H1 (cell line): ENCODE measurements around the gene GCSAML. TPM values are rescaled to one million over a fixed set of nuclear protein-coding genes. Genes with fewer than 3 reads are reported as not detected.

Experiments used
- CTCF ChIA-PET: fragments of 300-600 bp; sonication (Branson Sonifier 250); formaldehyde crosslinking; loops from one replicate; lab custom pipeline; 2021; ENCODE audit not compliant: partially characterized antibody; lab: Charles Lee
- POLR2A ChIA-PET: fragments of 300-600 bp; sonication (Branson Sonifier 250); formaldehyde crosslinking; loops from one replicate; lab custom pipeline; 2021; ENCODE audit warnings: inconsistent platforms; ENCODE audit not compliant: partially characterized antibody; lab: Charles Lee
- DNase-seq, 2 experiments: peaks; one replicate each; pipeline versions ENCODE4 v3.0.0 to v3.0.0-alpha.2; 2010 to 2022; ENCODE audit warnings: low spot score in 2 of 2, low read depth in 1 of 2, mixed read lengths in 1 of 2
- FAIRE-seq: peaks from 2 replicates; lab custom pipeline; 2011; peaks lifted over from hg19 to GRCh38; lab: Jason Lieb, UNC
- H2AFZ ChIP-seq: 2 replicates; pipeline ENCODE4 v1.8.1; 2012; ENCODE audit warnings: low read length, inconsistent platforms
- H2AK5ac ChIP-seq: 2 replicates; pipeline ENCODE4 v1.6.1; 2013; ENCODE audit warnings: low read depth, low read length
- H2BK120ac ChIP-seq: replicated peaks from 2 replicates; pipeline ENCODE3; 2013; ENCODE audit warnings: low read depth, low read length, inconsistent platforms
- H2BK12ac ChIP-seq: 2 replicates; pipeline ENCODE4 v1.6.1; 2013; ENCODE audit warnings: low read depth, low read length
- H2BK15ac ChIP-seq: 2 replicates; pipeline ENCODE4 v1.6.1; 2013; ENCODE audit warnings: low read length
- H2BK20ac ChIP-seq: 2 replicates; pipeline ENCODE4 v1.6.1; 2013; ENCODE audit warnings: low read length
- H2BK5ac ChIP-seq: 2 replicates; pipeline ENCODE4 v1.6.1; 2013; ENCODE audit warnings: low read depth, low read length
- H3K14ac ChIP-seq: 2 replicates; pipeline ENCODE4 v1.6.1; 2013; ENCODE audit warnings: inconsistent platforms; ENCODE audit not compliant: insufficient read length
- H3K18ac ChIP-seq: 2 replicates; pipeline ENCODE4 v1.6.1; 2013; ENCODE audit warnings: low read length; ENCODE audit errors: extremely low read depth
- H3K23ac ChIP-seq: 2 replicates; pipeline ENCODE4 v1.6.1; 2013; ENCODE audit warnings: inconsistent platforms; ENCODE audit not compliant: insufficient read length
- H3K23me2 ChIP-seq: 2 replicates; pipeline ENCODE4 v1.6.1; 2013; ENCODE audit warnings: low read depth, low read length
- H3K27ac ChIP-seq: 2 replicates; pipeline ENCODE4 v1.6.1; 2011; ENCODE audit warnings: low read depth, low read length, inconsistent platforms
- H3K27me3 ChIP-seq, 4 experiments: replicated peaks in 1 of 4; 1 replicate in 1 of 4; 2 replicates in 3 of 4; pipeline versions ENCODE4 v1.6.1 to v1.8.1; 2011 to 2013; ENCODE audit warnings: low read length in 3 of 4, mild to moderate bottlenecking in 3 of 4, inconsistent platforms in 2 of 4, mixed read lengths in 2 of 4, moderate library complexity in 1 of 4; ENCODE audit not compliant: control insufficient read depth in 3 of 4, insufficient read depth in 3 of 4; ENCODE audit errors: extremely low read depth in 1 of 4
- H3K36me3 ChIP-seq, 4 experiments: 2 replicates each; pipeline versions ENCODE4 v1.6.1 to v1.8.1; 2011 to 2013; ENCODE audit warnings: mild to moderate bottlenecking in 4 of 4, low read length in 3 of 4, moderate library complexity in 2 of 4, control low read depth in 1 of 4, inconsistent platforms in 1 of 4; ENCODE audit not compliant: insufficient read depth in 4 of 4, control insufficient read depth in 2 of 4
- H3K4ac ChIP-seq: replicated peaks from 2 replicates; pipeline ENCODE3; 2013; ENCODE audit warnings: low read length, low read depth, mixed read lengths, inconsistent platforms; ENCODE audit not compliant: insufficient read length
- H3K4me1 ChIP-seq, 4 experiments: replicated peaks in 1 of 4; 1 replicate in 1 of 4; 2 replicates in 3 of 4; pipeline versions ENCODE4 v1.6.1 to v1.8.1; 2011 to 2013; ENCODE audit warnings: low read length in 3 of 4, inconsistent platforms in 2 of 4, mixed read lengths in 1 of 4; ENCODE audit not compliant: insufficient read depth in 4 of 4, control insufficient read depth in 3 of 4
- H3K4me2 ChIP-seq, 2 experiments: 2 replicates each; pipeline versions ENCODE4 v1.6.1 to v1.8.1; 2011 to 2013; ENCODE audit warnings: low read depth in 2 of 2, low read length in 2 of 2, control low read depth in 1 of 2, inconsistent platforms in 1 of 2, mild to moderate bottlenecking in 1 of 2; ENCODE audit not compliant: insufficient read depth in 1 of 2
- H3K4me3 ChIP-seq, 4 experiments: fragments of 200-600, 300-600 bp in 1 of 4; sonication (generic), shearing (Covaris generic), sonication (Bioruptor Twin) in 1 of 4; 2 replicates each; pipeline versions ENCODE4 v1.5.1 to v1.8.1; 2011 to 2016; ENCODE audit warnings: low read length in 4 of 4, low read depth in 3 of 4, control low read depth in 2 of 4, inconsistent platforms in 2 of 4, mild to moderate bottlenecking in 2 of 4, mixed read lengths in 1 of 4, moderate library complexity in 1 of 4; ENCODE audit not compliant: insufficient read depth in 2 of 4; ENCODE audit errors: extremely low read depth in 1 of 4
- H3K56ac ChIP-seq: replicated peaks from 2 replicates; pipeline ENCODE3; 2013; ENCODE audit warnings: low read depth, mild to moderate bottlenecking, mixed read lengths, low read length, inconsistent platforms; ENCODE audit not compliant: insufficient read length
- H3K79me1 ChIP-seq: 2 replicates; pipeline ENCODE4 v1.6.1; 2013; ENCODE audit warnings: low read depth, low read length, control low read depth
- H3K79me2 ChIP-seq, 2 experiments: 2 replicates each; pipeline versions ENCODE4 v1.6.1 to v1.8.1; 2012 to 2013; ENCODE audit warnings: low read length in 2 of 2, mild to moderate bottlenecking in 2 of 2, inconsistent platforms in 1 of 2; ENCODE audit not compliant: insufficient read depth in 2 of 2, control insufficient read depth in 1 of 2
- H3K9ac ChIP-seq, 4 experiments: replicated peaks in 1 of 4; 1 replicate in 1 of 4; 2 replicates in 3 of 4; pipeline versions ENCODE4 v1.6.1 to v1.8.1; 2011 to 2013; ENCODE audit warnings: low read depth in 3 of 4, low read length in 3 of 4, control low read depth in 2 of 4, mild to moderate bottlenecking in 2 of 4, moderate library complexity in 2 of 4, inconsistent platforms in 1 of 4; ENCODE audit errors: extremely low read depth in 1 of 4
- H3K9me3 ChIP-seq, 2 experiments: 2 replicates each; pipeline versions ENCODE4 v1.6.1 to v1.8.1; 2012 to 2013; ENCODE audit warnings: mild to moderate bottlenecking in 2 of 2, moderate library complexity in 2 of 2, control low read depth in 1 of 2, inconsistent platforms in 1 of 2, low read depth in 1 of 2, low read length in 1 of 2, mixed read lengths in 1 of 2; ENCODE audit not compliant: insufficient read depth in 2 of 2
- H4K20me1 ChIP-seq, 2 experiments: replicated peaks in 1 of 2; 2 replicates each; pipeline versions ENCODE3 to v1.8.1; 2011 to 2013; ENCODE audit warnings: inconsistent platforms in 2 of 2, low read length in 2 of 2, mild to moderate bottlenecking in 1 of 2; ENCODE audit not compliant: insufficient read depth in 2 of 2, control insufficient read depth in 1 of 2
- H4K5ac ChIP-seq: 2 replicates; pipeline ENCODE4 v1.6.1; 2013; ENCODE audit warnings: low read length, low read depth, mixed read lengths, inconsistent platforms; ENCODE audit not compliant: insufficient read length
- H4K8ac ChIP-seq: 2 replicates; pipeline ENCODE4 v1.8.0; 2013; ENCODE audit warnings: mild to moderate bottlenecking, moderate library complexity, low read length, inconsistent platforms; ENCODE audit not compliant: insufficient read depth; ENCODE audit errors: extremely low read depth
- H4K91ac ChIP-seq: replicated peaks from 2 replicates; pipeline ENCODE3; 2013; ENCODE audit warnings: low read length, mixed read lengths, inconsistent platforms; ENCODE audit not compliant: insufficient read length
- CTBP2 ChIP-seq: IDR thresholded peaks from 2 replicates; pipeline ENCODE4 v1.7.0; 2011; ENCODE audit warnings: borderline replicate concordance, mild to moderate bottlenecking, moderate library complexity, mixed read lengths, low read length; ENCODE audit not compliant: insufficient read depth, insufficient read length
- EP300 ChIP-seq, 2 experiments: IDR thresholded peaks; 1 replicate in 1 of 2; 2 replicates in 1 of 2; pipeline ENCODE4 v1.6.1; 2011 to 2012; ENCODE audit warnings: low read depth in 2 of 2, low read length in 2 of 2, mild to moderate bottlenecking in 2 of 2, borderline replicate concordance in 1 of 2, inconsistent platforms in 1 of 2, moderate library complexity in 1 of 2
- GABPA ChIP-seq: IDR thresholded peaks from 2 replicates; pipeline ENCODE4 v1.6.1; 2011; ENCODE audit warnings: mild to moderate bottlenecking, low read length, moderate library complexity, borderline replicate concordance; ENCODE audit not compliant: insufficient read depth
- JUN ChIP-seq: IDR thresholded peaks from 2 replicates; pipeline ENCODE4 v1.6.1; 2011; ENCODE audit warnings: low read depth, mild to moderate bottlenecking, improper control_type of control experiment, low read length
- NRF1 ChIP-seq: IDR thresholded peaks from 2 replicates; pipeline ENCODE4 v1.6.1; 2011; ENCODE audit warnings: mild to moderate bottlenecking, low read depth, low read length, improper control_type of control experiment
- PHF8 ChIP-seq: fragments of 200-600 bp; sonication (generic); conservative IDR thresholded peaks from 2 replicates; pipeline ENCODE4 v1.7.1; 2012; ENCODE audit warnings: low read depth, mild to moderate bottlenecking, inconsistent platforms, low read length, moderate library complexity
- RAD21 ChIP-seq, 2 experiments: IDR thresholded peaks in 1 of 2; conservative IDR thresholded peaks in 1 of 2; 2 replicates each; pipeline ENCODE4 v1.6.1; 2011; ENCODE audit warnings: low read depth in 2 of 2, low read length in 2 of 2, improper control_type of control experiment in 1 of 2, inconsistent platforms in 1 of 2, mild to moderate bottlenecking in 1 of 2, moderate library complexity in 1 of 2
- RBBP5 ChIP-seq: IDR thresholded peaks from 2 replicates; pipeline ENCODE4 v1.7.1; 2012; ENCODE audit warnings: low read depth, mild to moderate bottlenecking, inconsistent platforms, low read length, moderate library complexity, borderline replicate concordance
- SIN3A ChIP-seq, 2 experiments: IDR thresholded peaks in 1 of 2; conservative IDR thresholded peaks in 1 of 2; 2 replicates each; pipeline ENCODE4 v1.6.1; 2011 to 2012; ENCODE audit warnings: low read length in 2 of 2, improper control_type of control experiment in 1 of 2, low read depth in 1 of 2, mild to moderate bottlenecking in 1 of 2
- SRF ChIP-seq: IDR thresholded peaks from 2 replicates; pipeline ENCODE4 v1.6.1; 2011; ENCODE audit warnings: mild to moderate bottlenecking, low read depth, low read length, moderate library complexity
- TAF1 ChIP-seq: IDR thresholded peaks from 2 replicates; pipeline ENCODE4 v1.6.1; 2011; ENCODE audit warnings: mild to moderate bottlenecking, low read depth, low read length
- WGBS, 2 experiments: shearing (Covaris generic) in 1 of 2; methylation state at CpG; one replicate each; pipeline versions ENCODE4 v1.1.6 to v1.1.7; 2013 to 2015; ENCODE audit warnings: low lambda C conversion rate in 2 of 2, mixed read lengths in 2 of 2, inconsistent platforms in 1 of 2, low coverage in 1 of 2, missing lambda C conversion rate in 1 of 2; ENCODE audit not compliant: insufficient replicate concordance in 2 of 2, insufficient coverage in 1 of 2, insufficient read length in 1 of 2; ENCODE audit errors: extremely low coverage in 1 of 2, missing lambda C conversion rate in 1 of 2; 5-methylcytosine and 5-hydroxymethylcytosine counted together
- polyA plus RNA-seq, 7 experiments: library from polyadenylated mRNA; depleted of rRNA in 3 of 7; stranded (reverse) in 5 of 7; unstranded in 2 of 7; fragments of >200 nt in 5 of 7; fragments of 200-250 nt in 2 of 7; gene quantifications; 1 replicate in 5 of 7; 2 replicates in 1 of 7; 4 replicates in 1 of 7; pipeline versions ENCODE4 v1.2.1 to v1.2.3, GENCODE V29; 2011 to 2013; ENCODE audit warnings: missing spikeins in 2 of 7, mixed read lengths in 2 of 7
- total RNA-seq: library from RNA; stranded (reverse); fragmentation: NEBNext Ultra II Directional; extraction: Animal tissue kit (Norgen Biotek cat#: 25700); gene quantifications from 2 replicates; pipeline ENCODE4 v1.2.1, GENCODE V29; 2021
- TF ChIP-seq, protein P1 (sequence below): IDR thresholded peaks from 2 replicates; pipeline ENCODE4 v1.6.1; 2012; ENCODE audit warnings: inconsistent platforms

The GCSAML gene
- total and polyA plus RNA-seq, 2 of the 8 experiments (the other 6 are each of a cell fraction or from before 2014, with no cell fraction given): not detected

DNA sequence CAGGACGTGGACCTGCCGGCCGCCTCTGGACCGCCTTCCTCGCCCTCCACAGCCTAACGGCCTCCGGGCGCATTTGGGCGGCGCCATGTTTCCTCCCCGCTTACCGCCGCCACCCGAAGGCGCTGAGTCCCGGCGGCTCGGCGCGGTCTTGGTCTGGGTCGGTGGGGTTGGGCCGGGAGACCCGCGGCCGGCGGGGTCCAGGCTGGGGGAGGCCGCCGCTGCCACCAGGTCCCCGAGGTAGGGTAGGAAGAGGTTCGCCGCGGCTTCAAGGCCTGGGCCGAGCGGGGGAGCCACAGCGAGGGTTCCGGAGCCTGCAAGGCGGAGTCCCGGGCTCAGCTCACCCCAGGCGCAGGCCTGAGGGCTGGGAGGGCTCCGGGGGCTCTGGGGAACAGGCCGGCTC is 18.1 kb upstream of the GCSAML start:
- CTCF ChIA-PET: interaction anchor here (0.8 kb wide), 1 partner anchor 227 kb away, joined by 3 read pairs; no protein-coding TSS in a partner anchor
- Histone ChIP-seq H3K79me1 (no peaks in the 10 kb centered on the region), H3K27ac (no peak overlapping the region)
- TF ChIP-seq SRF: no peak
- TF ChIP-seq, protein P1, sequence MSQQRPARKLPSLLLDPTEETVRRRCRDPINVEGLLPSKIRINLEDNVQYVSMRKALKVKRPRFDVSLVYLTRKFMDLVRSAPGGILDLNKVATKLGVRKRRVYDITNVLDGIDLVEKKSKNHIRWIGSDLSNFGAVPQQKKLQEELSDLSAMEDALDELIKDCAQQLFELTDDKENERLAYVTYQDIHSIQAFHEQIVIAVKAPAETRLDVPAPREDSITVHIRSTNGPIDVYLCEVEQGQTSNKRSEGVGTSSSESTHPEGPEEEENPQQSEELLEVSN: no peak
- TF ChIP-seq RBBP5: no peak
- no peak for TF ChIP-seq NRF1
- no peak for TF ChIP-seq TAF1
- no peak for TF ChIP-seq SIN3A (conservative IDR thresholded peaks at IDR 0.05 in 1 of 2, IDR thresholded peaks at IDR 0.05 in 1 of 2; ENCODE audit: low read depth in 1 of 2, low read length in 2 of 2)
- TF ChIP-seq PHF8: no peak
- TF ChIP-seq CTBP2: no peak
- no peak for TF ChIP-seq JUN
- no peak for TF ChIP-seq GABPA
- no peak for TF ChIP-seq RAD21 (IDR thresholded peaks at IDR 0.05 in 1 of 2, conservative IDR thresholded peaks at IDR 0.05 in 1 of 2; ENCODE audit: low read depth in 2 of 2, low read length in 2 of 2)
- no peak for TF ChIP-seq EP300 (IDR thresholded peaks at IDR 0.05; ENCODE audit: borderline replicate concordance in 1 of 2, low read depth in 2 of 2, low read length in 2 of 2)

More for the DNA sequence above, 18.1 kb upstream of the GCSAML start:
- no peaks in the 10 kb centered on the region for H3K36me3 ChIP-seq
- H3K79me2 ChIP-seq: no peaks in the 10 kb centered on the region
- no peak overlapping the region for H3K4ac ChIP-seq
- no peak for DNase-seq
- no peak overlapping the region for H2BK12ac ChIP-seq
- H2BK120ac ChIP-seq: no peak overlapping the region
- H3K56ac ChIP-seq: no peak overlapping the region
- H2BK5ac ChIP-seq: no peak overlapping the region
- no peak overlapping the region for H3K4me3 ChIP-seq
- H4K20me1 ChIP-seq: no peaks in the 10 kb centered on the region
- no peaks in the 10 kb centered on the region for H3K4me1 ChIP-seq
- H4K91ac ChIP-seq: no peak overlapping the region
- H3K14ac ChIP-seq: no peak overlapping the region
- peaks cover 23 to 36% of the 10 kb centered on the region in 2 experiments for H3K9me3 ChIP-seq
- H4K5ac ChIP-seq: no peak overlapping the region
- H4K8ac ChIP-seq: no peak overlapping the region
- H2BK20ac ChIP-seq: no peak overlapping the region
- no peak overlapping the region for H2BK15ac ChIP-seq
- no peak overlapping the region for H3K18ac ChIP-seq
- no peak overlapping the region for H2AK5ac ChIP-seq
- H3K23ac ChIP-seq: no peak overlapping the region
- FAIRE-seq: no peak
- H3K27me3 ChIP-seq: no peaks in the 10 kb centered on the region
- POLR2A ChIA-PET: no interaction called here
- WGBS, 2 experiments: 63% methylated on average over 3 of the region's 41 CpGs; no CpG with 5 or more reads in 1 of the 2 experiments
- H3K4me2 ChIP-seq: no peak overlapping the region
- H2AFZ ChIP-seq: no peak overlapping the region
- H3K23me2 ChIP-seq: no peaks in the 10 kb centered on the region
- no peak overlapping the region for H3K9ac ChIP-seq
